Raji (cell line): Measurements from ENCODE around the gene SLX4IP.

ENCODE experiments used
- POLR2A ChIP-seq: IDR thresholded peaks from 2 replicates; pipeline ENCODE4 v1.6.1; 2011; ENCODE audit warnings: low read depth, low read length, control low read depth; ENCODE audit not compliant: insufficient read depth

SLX4IP gene

GRCh38 chr20:10673176-10673841, 238.2 kb downstream of the SLX4IP start:
- no peak for TF ChIP-seq POLR2A

DNA sequence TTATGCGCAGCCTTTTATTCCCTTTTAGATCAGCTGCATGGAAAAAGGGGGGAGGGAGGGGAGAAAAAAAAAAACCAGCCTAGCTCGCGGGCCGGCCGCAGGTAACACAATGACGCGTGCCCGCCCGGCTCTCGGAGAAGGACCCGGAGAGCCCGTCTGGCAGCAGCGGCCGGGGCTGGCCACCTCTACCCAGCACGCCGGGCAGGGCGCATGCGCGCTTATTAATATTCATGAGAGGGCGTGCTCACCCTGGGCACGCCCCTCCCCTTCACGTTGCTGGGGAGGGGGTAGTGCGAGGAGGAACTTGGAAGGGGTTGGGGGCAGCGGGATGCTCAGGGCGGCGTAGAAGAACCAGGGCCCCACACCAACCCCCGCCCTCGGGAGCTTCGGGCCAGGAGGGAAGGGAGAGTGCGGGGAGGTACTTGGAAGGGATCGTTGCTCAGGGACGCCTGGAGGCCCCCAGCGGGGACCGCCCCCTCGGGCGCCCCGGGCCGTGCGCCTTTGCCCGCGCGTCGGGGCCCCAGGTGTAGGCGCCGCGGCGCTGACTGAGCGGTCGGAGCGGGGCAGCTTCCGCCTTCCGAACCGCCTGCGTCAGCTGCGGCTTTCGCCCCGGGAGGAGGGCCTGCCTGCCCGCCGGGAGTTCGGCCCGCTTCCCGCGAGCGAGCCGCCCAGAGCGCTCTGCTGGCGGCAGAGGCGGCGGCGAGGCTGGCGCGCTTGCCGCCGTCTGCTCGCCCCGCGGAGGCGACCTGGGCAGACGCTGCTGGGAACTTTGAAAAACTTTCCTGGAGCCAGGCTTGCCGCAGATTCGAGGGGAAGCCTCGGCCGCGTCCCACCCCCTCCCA, 239.0 kb downstream of the SLX4IP start, which contains the start of gene JAG1:
TSS of gene JAG1 (minus strand) at position 158 of the 842 bp plus-strand sequence. CDS start 469 bp downstream, outside the sequence.
- peak; percentile 27; the same call in 1 of the 2 replicates for TF ChIP-seq POLR2A

DNA sequence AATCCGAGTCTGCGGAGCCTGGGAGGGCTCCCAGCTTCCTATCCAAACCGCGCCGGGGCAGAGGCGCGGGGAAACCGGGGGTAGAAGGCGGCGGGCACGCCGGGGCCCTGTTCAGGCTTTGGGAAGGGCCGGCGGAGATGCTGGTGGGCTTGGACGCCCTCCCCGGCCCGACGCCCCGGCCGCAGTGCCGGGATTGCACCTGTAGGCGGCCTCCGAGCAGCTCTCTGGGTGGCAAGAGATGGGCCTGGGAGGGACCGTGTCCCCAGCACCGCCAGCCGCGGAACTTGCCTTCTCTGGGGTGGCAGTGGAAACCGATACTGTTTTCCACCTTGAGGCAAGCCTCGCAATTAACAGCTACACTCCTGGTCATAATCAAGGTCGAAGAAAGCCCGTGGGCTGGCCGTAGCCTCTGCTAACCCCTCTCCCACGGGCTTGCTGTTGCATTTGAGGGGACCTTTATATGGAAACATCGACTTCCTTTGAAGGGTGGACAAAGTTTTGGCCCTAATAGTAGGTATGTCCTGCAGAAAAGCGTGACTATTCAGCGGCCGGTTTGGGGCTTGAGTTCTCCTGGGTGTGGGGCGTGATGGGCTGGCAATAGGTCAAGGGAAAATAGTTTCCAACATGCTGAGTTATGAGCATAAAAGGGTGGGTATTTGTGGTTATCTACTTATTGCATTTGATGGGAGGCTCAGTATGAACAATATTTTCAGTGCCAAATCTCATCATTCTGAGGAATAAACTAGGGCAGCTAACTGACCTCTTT, 239.8 kb downstream of the SLX4IP start:
- TF ChIP-seq POLR2A = no peak

DNA sequence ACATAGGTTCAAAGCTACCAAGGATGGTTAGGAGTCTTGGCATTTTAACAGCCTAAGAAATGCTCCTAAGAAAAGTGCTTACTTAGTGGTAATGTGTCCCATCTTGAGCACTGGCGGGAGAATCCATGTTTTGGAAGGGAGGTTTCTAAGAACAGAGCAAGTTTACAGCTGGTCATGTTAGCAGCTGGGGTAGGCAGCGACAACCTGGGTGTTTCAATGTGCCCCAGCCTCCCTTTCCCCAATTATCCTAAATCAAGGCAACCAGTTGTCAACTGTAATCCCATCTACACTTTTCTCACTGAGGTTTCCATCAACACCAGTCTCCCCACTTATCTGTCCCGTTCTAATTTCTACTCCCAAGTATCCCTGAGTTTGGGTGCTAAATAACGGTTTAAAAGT, 240.3 kb downstream of the SLX4IP start:
- no peak for TF ChIP-seq POLR2A

DNA sequence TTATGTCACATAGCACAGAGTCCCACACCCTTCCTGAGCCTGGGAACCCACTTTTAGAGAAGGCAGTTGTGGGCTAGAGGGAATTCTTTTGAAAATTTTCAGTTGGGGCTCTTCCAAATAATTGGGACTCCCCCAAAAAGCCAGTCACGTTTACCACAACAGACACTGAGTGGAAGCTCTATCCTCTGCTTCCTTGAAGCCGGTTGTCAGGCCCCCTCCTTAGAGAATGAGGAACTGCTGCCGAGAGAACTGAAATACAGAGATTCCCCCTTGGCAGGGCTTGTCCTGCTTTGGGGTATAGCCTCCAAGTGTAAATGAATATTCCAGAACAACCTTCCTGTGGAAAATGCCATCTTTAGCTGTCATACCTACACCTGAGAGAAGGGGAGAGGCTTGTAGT, 241.4 kb downstream of the SLX4IP start:
- no peak for TF ChIP-seq POLR2A
